ENCODE data around the gene SGK2. TPM values are rescaled to one million over a fixed set of nuclear protein-coding genes. Genes with fewer than 3 reads are reported as not detected.

SGK2 gene
- total and polyA plus RNA-seq, 2 donors (not counting 1 experiment from before 2014, with no cell fraction given) = 1.5 to 1.7 TPM

- no peak for TF ChIP-seq CTCF (IDR thresholded peaks at IDR 0.05)
- TF ChIP-seq EZH2 (IDR thresholded peaks at IDR 0.05; ENCODE audit: borderline replicate concordance, insufficient read depth, low read depth, low read length, poor library complexity, severe bottlenecking) = no peak
Measured at GRCh38 chr20:43535370-43536004, 23.3 kb upstream of the SGK2 start.

GRCh38 chr20:43536041-43536816, 22.6 kb upstream of the SGK2 start:
- no peak overlapping the region for H3K4me3 Mint-ChIP-seq
- no peaks in the 10 kb centered on the region for H3K9me3 ChIP-seq (ENCODE audit: control extremely low read depth in 1 of 3, control insufficient read depth in 2 of 3, insufficient read depth in 1 of 3, low read length in 2 of 3)
- ChIA-PET CTCF (interaction anchor here (0.6 to 7.5 kb wide), 8 partner anchors 10 to 419 kb away, joined by 3 to 273 read pairs (median 4); no protein-coding TSS in a partner anchor), POLR2A (no interaction called here)
- no peak overlapping the region for H3K4me3 ChIP-seq (ENCODE audit: control extremely low read depth in 1 of 5, extremely low read depth in 1 of 5, insufficient read depth in 1 of 5, low read depth in 2 of 5, low read length in 4 of 5)
- H3K4me2 ChIP-seq (replicated peaks; ENCODE audit: low read depth, low read length, poor library complexity, severe bottlenecking) = no peak overlapping the region
- ATAC-seq (ENCODE audit: low read depth) (no peak), DNase-seq (no peak)
- H3K4me1 ChIP-seq (ENCODE audit: control insufficient read depth in 2 of 2, insufficient read depth in 2 of 2, low read length in 2 of 2) = peaks cover 0 to 4% of the 10 kb centered on the region in 2 donors
- no peak overlapping the region for H3K27ac Mint-ChIP-seq
- no peak overlapping the region for H2AFZ ChIP-seq (ENCODE audit: insufficient read depth, low read depth, low read length, poor library complexity, severe bottlenecking)
- peaks cover 0 to 6% of the 10 kb centered on the region in 2 experiments for H3K36me3 ChIP-seq (replicated peaks in 1 of 2; ENCODE audit: control extremely low read depth in 1 of 2, control insufficient read depth in 1 of 2, extremely low read depth in 1 of 2, insufficient read depth in 2 of 2, low read length in 1 of 2)
- no peaks in the 10 kb centered on the region for H3K27me3 ChIP-seq (replicated peaks in 1 of 4; ENCODE audit: control extremely low read depth in 1 of 4, control insufficient read depth in 3 of 4, insufficient read depth in 4 of 4, low read length in 3 of 4)
- H3K9me3 Mint-ChIP-seq (ENCODE audit: insufficient read depth) = no peaks in the 10 kb centered on the region
- intact Hi-C loops (cut with micrococcal nuclease) = no loop called here
- no peak for TF ChIP-seq CTCF (IDR thresholded peaks at IDR 0.05)
- TF ChIP-seq EZH2 (IDR thresholded peaks at IDR 0.05; ENCODE audit: borderline replicate concordance, insufficient read depth, low read depth, low read length, poor library complexity, severe bottlenecking) = no peak
- H4K20me1 ChIP-seq (ENCODE audit: control insufficient read depth, insufficient read depth, low read length, poor library complexity, severe bottlenecking) = no peaks in the 10 kb centered on the region
- no peak overlapping the region for H3K9ac ChIP-seq (ENCODE audit: low read length)
- H3K27me3 Mint-ChIP-seq = no peaks in the 10 kb centered on the region
- H3K4me1 Mint-ChIP-seq = peaks cover 2% of the 10 kb centered on the region
- 97% methylated on average over 19 of the region's 19 CpGs for WGBS (ENCODE audit: insufficient coverage)
- H3K79me2 ChIP-seq (ENCODE audit: control insufficient read depth, insufficient read depth, low read length) = no peaks in the 10 kb centered on the region
- H3K27ac ChIP-seq (ENCODE audit: low read length in 2 of 2) = no peak overlapping the region

More at GRCh38 chr20:43535370-43536004, 23.3 kb upstream of the SGK2 start:
- H3K27ac Mint-ChIP-seq = no peak overlapping the region
- H3K4me3 Mint-ChIP-seq = no peak overlapping the region
- H2AFZ ChIP-seq (ENCODE audit: insufficient read depth, low read depth, low read length, poor library complexity, severe bottlenecking) = no peak overlapping the region
- H4K20me1 ChIP-seq (ENCODE audit: control insufficient read depth, insufficient read depth, low read length, poor library complexity, severe bottlenecking) = no peaks in the 10 kb centered on the region
- H3K27me3 Mint-ChIP-seq = no peaks in the 10 kb centered on the region
- no peak overlapping the region for H3K4me2 ChIP-seq (replicated peaks; ENCODE audit: low read depth, low read length, poor library complexity, severe bottlenecking)
- H3K4me1 ChIP-seq (ENCODE audit: control insufficient read depth in 2 of 2, insufficient read depth in 2 of 2, low read length in 2 of 2) = peaks cover 0 to 4% of the 10 kb centered on the region in 2 donors
- no peak overlapping the region for H3K9ac ChIP-seq (ENCODE audit: low read length)
- peaks cover 0 to 6% of the 10 kb centered on the region in 2 experiments for H3K36me3 ChIP-seq (replicated peaks in 1 of 2; ENCODE audit: control extremely low read depth in 1 of 2, control insufficient read depth in 1 of 2, extremely low read depth in 1 of 2, insufficient read depth in 2 of 2, low read length in 1 of 2)
- no peaks in the 10 kb centered on the region for H3K9me3 ChIP-seq (ENCODE audit: control extremely low read depth in 1 of 3, control insufficient read depth in 2 of 3, insufficient read depth in 1 of 3, low read length in 2 of 3)
- no peaks in the 10 kb centered on the region for H3K79me2 ChIP-seq (ENCODE audit: control insufficient read depth, insufficient read depth, low read length)
- H3K9me3 Mint-ChIP-seq (ENCODE audit: insufficient read depth) = no peaks in the 10 kb centered on the region
- H3K4me3 ChIP-seq (ENCODE audit: control extremely low read depth in 1 of 5, extremely low read depth in 1 of 5, insufficient read depth in 1 of 5, low read depth in 2 of 5, low read length in 4 of 5) = no peak overlapping the region
- H3K4me1 Mint-ChIP-seq = peaks cover 2% of the 10 kb centered on the region
- DNase-seq (no peak), ATAC-seq (ENCODE audit: low read depth) (no peak)
- H3K27ac ChIP-seq (ENCODE audit: low read length in 2 of 2) = no peak overlapping the region
- no peaks in the 10 kb centered on the region for H3K27me3 ChIP-seq (replicated peaks in 1 of 4; ENCODE audit: control extremely low read depth in 1 of 4, control insufficient read depth in 3 of 4, insufficient read depth in 4 of 4, low read length in 3 of 4)
- WGBS (ENCODE audit: insufficient coverage) = 93% methylated on average over 5 of the region's 7 CpGs
- ChIA-PET CTCF (interaction anchor here (1.2 to 7.5 kb wide), 2 partner anchors 156 to 214 kb away, joined by 4 to 273 read pairs; no protein-coding TSS in a partner anchor), POLR2A (no interaction called here)
- intact Hi-C loops (cut with micrococcal nuclease) = no loop called here
